AG04449 (cell line): ENCODE results near the gene BET1.

ENCODE experiments used
- CTCF ChIA-PET: fragments of 350-600 bp; formaldehyde crosslinking; extraction: SDS; loops from one replicate; lab custom pipeline; 2021; ENCODE audit warnings: antibody characterized with exemption; lab: Yijun Ruan, JAX
- POLR2A ChIA-PET: fragments of 400-600, 350-600 bp; formaldehyde crosslinking; extraction: SDS; loops from one replicate; lab custom pipeline; 2020; ENCODE audit warnings: antibody characterized with exemption, inconsistent platforms; lab: Yijun Ruan, JAX
- DNase-seq: peaks from one replicate; pipeline ENCODE4 v3.0.0-alpha.2; 2010; ENCODE audit warnings: low read depth, low spot score
- H3K4me3 ChIP-seq: 2 replicates; pipeline ENCODE4 v1.5.1; 2011; ENCODE audit warnings: low read depth, mild to moderate bottlenecking, control low read depth, low read length
- CTCF ChIP-seq: IDR thresholded peaks from one replicate; pipeline ENCODE4 v1.5.1; 2011; ENCODE audit warnings: mild to moderate bottlenecking, moderate library complexity, low read length, control low read depth, inconsistent platforms; ENCODE audit not compliant: insufficient read depth; ENCODE audit errors: missing control alignments

The BET1 gene

GRCh38 chr7:94022550-94022949, 18.4 kb upstream of the BET1 start:
- H3K4me3 ChIP-seq = no peak overlapping the region
- CTCF ChIA-PET = interaction anchor here (0.9 kb wide), 1 partner anchor 65 kb away, joined by 3 read pairs; no protein-coding TSS in a partner anchor
- POLR2A ChIA-PET = no interaction called here

GRCh38 chr7:94016786-94017185, 12.6 kb upstream of the BET1 start:
- no peak overlapping the region for H3K4me3 ChIP-seq
- ChIA-PET POLR2A (no interaction called here), CTCF (interaction anchor here (1.2 kb wide), 1 partner anchor 40 kb away, joined by 4 read pairs; no protein-coding TSS in a partner anchor)
- TF ChIP-seq CTCF = no peak
- DNase-seq = no peak

More at GRCh38 chr7:94022550-94022949, 18.4 kb upstream of the BET1 start:
- DNase-seq = no peak
- TF ChIP-seq CTCF = no peak

GRCh38 chr7:94015538-94015937, 11.4 kb upstream of the BET1 start:
- POLR2A ChIA-PET = no interaction called here
- H3K4me3 ChIP-seq = no peak overlapping the region
- DNase-seq = no peak
- no peak for TF ChIP-seq CTCF
- CTCF ChIA-PET = no interaction called here

GRCh38 chr7:94012746-94013145, 8.6 kb upstream of the BET1 start:
- no peak for DNase-seq
- CTCF ChIA-PET = no interaction called here
- H3K4me3 ChIP-seq = no peak overlapping the region
- POLR2A ChIA-PET = no interaction called here
- no peak for TF ChIP-seq CTCF

- ChIA-PET POLR2A (no interaction called here), CTCF (no interaction called here)
- DNase-seq = no peak
- H3K4me3 ChIP-seq = no peak overlapping the region
- no peak for TF ChIP-seq CTCF
These were observed 7.7 kb upstream of the BET1 start for GRCh38 chr7:94011714-94012353.

GRCh38 chr7:94008537-94008936, 4.4 kb upstream of the BET1 start:
- no peak for TF ChIP-seq CTCF
- no peak for DNase-seq
- H3K4me3 ChIP-seq = no peak overlapping the region
- ChIA-PET CTCF (no interaction called here), POLR2A (no interaction called here)
